HL-60/S4 treated with retinoic acid at 250 ng/mL for 4 days and 3 days (cell line): ENCODE results near the gene ZNF518B.

ENCODE experiments used
- in situ Hi-C: fragments of 300-500 bp; cut with MboI; formaldehyde crosslinking; loops from 2 replicates; pipeline ENCODE4 v1.7.0; 2022; ENCODE audit warnings: low sequenced_read_pairs

ZNF518B gene, protein sequence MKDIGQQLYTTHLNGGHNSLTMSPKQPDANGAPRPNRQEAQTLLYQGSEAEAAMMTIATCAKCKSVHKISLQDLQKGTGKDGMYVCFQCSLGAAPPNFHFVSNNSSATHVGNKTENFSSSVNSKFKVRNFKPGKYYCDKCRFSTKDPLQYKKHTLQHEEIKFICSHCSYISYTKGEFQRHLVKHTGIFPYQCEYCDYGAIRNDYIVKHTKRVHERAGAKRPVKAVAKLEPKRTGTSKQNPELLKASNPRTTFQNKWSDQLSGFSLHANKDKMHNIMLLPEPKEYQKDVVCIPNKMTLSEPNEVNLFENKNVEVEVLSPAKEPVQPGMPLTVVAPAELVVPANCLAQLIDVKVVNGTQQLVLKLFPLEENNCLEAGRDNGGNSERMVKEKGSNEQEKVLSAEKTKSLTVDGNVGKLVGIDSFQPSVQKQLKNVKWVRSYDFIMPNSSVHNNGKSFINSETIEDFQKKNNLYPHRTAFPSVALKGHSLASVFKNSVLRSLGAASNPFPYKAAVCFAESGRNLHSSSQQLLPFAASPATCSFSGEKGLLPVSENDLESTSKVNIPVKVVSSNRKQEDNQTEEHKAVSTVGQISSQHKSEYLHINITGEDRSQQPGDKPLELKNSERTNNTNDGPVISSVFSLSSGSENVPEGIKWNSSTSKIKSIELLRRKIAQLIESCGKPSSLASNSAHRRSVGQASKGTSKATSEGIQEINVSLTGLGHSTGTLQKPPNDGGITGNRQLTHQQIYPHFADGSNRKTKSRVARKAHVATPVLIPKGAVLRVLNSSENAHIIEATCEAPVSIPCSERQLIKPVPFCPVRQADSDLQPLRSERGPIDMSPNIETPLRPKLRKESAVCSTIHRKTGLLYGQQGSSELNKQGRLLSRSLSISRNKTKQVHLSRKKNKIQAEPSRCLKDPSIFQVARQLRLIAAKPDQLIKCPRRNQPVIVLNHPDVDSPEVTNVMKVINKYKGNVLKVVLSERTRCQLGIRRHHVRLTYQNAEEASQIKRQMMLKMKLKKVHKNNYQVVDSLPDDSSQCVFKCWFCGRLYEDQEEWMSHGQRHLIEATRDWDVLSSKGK

DNA sequence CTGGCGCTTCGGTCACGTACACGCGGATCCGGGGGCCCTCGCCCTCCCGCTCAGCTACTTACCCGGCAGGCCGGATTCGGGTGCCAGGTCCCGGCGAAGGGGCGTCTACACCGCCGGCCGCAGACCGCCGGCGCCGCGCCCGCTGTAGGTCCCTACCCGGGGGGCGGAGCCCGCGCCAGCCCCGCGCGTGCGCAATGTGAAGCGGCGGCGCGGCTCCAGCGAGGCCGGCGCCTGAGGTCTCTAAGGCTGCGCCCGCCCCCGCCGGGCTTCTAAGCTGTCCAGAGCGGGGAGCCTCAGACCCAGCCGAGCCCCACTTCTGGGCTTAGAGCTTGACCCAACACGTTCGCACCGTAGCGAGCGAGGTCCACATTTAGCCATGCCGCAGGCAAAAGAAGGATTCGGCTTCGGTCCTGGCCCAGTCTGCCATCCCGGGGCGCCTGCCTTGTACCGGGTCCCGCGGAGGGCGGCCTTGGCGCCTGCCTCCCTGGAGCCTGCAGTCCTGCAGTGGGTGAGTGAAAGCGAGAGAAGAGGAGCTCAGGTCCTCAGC, at the start of gene ZNF518B:
ZNF518B (minus strand) TSS at position 172 of the 547 bp plus-strand sequence. CDS start 11,098 bp downstream, outside the sequence.
- in situ Hi-C loops, result no loop called here

DNA sequence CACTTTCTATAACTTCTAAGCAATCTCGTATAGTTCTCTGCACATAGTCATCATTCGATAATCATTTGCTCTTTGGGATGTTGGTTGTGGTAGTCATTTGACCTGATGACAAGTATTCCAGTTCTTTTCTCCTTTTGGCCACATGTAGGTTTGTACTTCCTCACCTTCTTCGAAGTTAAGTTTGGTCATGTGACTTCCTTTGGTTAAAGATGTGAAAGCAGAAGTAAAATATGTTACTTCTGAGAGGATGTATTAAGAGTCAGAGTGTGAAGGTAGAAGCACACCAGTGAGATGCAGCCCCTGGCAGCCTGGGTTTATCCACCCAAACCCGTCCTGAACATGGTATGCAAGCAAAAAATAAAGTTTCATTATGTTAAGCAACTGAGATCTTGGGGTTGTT, 48.9 kb upstream of the ZNF518B start:
- in situ Hi-C loops, result no loop called here

- in situ Hi-C loops, result no loop called here
Observed at GRCh38 chr4:10504570-10505179, 47.4 kb upstream of the ZNF518B start.

DNA sequence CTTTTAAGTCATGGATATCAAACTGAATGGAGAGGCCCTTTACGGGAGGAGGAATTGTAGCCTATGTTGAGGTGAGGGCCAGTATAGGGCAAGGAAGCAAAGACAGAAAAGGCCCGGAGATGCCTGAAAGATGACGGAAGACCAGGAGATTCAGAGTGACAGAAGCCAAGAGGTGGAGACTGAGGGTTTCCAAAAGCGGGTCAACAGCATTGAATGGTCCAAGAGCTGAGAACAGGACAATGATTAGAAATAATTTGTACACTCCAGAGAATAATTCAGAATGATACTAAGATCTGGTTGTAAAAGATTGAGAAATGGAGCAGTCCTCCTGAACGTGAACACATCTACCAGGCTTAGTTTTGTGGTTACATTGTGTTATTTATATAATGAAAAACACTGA, 45.5 kb upstream of the ZNF518B start:
- in situ Hi-C loops, result no loop called here

DNA sequence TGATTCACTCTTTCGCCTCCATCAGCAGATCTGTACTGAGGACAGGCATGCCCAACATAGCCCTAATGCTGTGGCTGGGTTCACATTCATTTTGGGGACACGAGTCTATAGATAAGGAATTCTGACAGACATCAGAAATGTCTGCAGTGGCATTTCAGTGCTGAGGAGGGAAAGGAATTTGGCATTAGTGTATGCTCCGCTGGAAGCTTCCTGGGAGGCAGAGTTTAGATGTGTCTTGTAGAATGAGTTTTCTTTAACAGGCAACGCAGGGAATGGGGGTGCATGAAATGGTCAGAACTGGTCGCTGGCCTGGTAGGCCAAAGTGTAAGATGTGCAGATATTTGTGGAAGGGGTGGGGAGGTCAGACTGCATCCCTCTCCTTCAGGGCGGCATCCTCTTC, 43.5 kb upstream of the ZNF518B start:
- in situ Hi-C loops, result no loop called here

DNA sequence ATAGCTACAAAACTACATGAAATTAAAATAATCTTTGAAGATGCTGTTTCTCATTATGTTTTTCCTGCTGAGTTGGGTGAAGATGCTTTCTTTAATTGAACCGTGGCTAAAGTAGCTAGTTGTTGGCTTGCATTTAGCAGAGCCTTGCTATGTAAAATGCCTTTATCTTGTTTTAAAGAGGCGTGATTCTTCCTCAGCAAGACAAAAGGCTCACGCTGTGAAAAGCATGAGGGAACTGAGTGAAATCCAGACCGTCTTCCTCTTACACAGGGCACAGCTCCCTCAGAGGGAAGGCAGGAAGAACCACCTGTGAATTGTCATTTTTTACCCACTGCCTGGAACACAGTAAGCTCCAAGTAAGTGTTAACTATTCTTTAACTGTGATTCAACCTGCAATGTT, 39.0 kb upstream of the ZNF518B start:
- in situ Hi-C loops, result no loop called here

- in situ Hi-C loops, result no loop called here
Observed at GRCh38 chr4:10495651-10496050, 38.4 kb upstream of the ZNF518B start.

DNA sequence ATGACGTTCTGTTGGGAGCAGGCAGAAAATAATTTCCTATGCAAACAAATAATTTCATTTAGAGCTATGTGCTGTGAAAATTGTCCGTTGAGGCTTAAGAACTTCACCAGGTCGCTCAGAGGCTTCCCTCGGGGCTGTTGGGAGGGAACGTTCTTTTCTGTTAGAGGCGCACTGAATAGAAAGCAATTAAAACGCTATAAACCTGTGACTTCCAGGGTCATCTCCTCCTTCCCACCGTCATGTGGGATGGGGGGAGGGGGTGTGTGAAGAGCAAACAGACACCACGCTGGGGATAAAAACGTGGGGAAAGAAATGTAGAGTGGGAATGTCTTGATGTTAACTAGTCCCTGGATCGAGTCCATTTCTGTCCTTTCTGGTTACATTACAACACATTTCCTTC, 35.2 kb upstream of the ZNF518B start:
- in situ Hi-C loops, result no loop called here

- in situ Hi-C loops, result no loop called here
Observed at GRCh38 chr4:10491401-10491800, 34.2 kb upstream of the ZNF518B start.

- in situ Hi-C loops, result no loop called here
Observed at GRCh38 chr4:10490996-10491395, 33.8 kb upstream of the ZNF518B start.

DNA sequence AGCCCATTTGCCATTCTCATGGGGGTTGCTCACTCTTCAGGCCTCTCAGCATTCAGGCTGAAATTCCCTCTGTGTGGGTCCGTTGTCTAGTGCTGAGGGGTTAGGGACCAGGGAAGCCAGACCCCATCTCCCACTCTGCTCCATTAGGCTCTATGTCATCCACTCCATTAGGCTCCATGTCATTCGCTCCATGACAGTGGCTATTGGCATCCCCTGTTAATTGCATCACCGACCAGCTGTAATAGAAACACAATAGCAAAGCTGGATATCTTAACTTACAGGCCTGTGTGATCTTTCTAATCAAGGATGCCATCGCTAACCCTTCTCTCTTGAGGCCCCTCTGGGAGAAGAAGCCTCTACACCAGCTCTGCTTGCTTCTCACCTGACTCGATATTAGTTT, 25.7 kb upstream of the ZNF518B start:
- in situ Hi-C loops, result no loop called here

- in situ Hi-C loops, result no loop called here
Observed at GRCh38 chr4:10480616-10481015, 23.4 kb upstream of the ZNF518B start.

DNA sequence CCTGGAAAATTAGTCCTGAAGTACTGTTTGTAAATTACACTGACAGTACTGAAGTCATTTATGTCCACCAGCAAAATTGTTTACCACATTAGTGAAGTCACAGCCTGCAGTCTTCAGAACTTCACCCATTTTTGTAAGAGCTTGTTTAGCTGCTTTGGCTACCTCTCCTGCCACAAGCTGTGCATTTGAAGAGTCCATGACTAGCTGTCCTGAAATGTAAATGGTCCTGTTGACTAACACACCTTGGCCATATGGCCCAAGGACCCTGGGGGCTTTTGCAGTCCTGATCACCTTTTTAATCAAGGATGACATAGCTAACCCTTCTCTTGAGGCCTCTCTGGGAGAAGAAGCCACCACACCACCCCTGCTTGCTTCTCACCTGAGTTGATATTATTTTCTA, 21.4 kb upstream of the ZNF518B start:
- in situ Hi-C loops, result no loop called here

- in situ Hi-C loops, result no loop called here
Observed at GRCh38 chr4:10470505-10470904, 13.3 kb upstream of the ZNF518B start.

DNA sequence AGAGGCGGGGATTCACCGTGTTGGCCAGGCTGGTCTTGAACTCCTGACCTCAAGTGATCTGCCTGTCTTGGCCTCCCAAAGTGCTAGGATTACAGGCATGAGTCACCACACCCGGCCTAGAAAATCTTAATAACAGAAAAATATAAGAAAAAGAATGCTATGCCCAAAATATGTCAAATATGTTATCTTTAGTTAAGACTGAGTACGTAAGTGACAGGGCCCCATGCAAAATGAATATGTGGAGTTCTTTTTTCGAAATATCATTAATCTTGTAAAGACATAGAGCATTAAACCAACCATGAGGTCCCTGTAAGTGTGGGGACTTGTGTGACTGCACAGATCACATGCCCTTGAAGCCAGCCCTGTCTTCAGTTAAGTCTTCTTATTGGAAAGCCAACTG, 8.9 kb upstream of the ZNF518B start:
- in situ Hi-C loops, result no loop called here

DNA sequence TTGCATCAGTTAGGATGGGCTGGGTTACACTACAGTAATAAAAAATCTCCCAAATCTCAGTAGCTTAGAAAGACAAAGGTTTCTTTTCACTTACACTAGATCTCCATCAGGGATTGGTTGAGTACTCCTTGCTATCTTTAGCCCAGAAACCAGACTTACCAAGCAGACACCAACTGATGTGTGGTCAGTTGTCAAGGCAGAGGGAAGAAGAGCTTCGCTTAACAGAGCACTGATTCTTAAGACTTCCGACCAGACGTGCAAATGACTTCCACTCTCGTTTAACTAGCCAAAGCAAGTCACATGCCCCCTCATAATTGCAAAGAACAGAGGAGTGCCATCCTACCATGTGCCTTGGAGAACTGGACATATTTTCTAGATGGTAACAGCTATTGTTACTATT, 5.7 kb upstream of the ZNF518B start:
- in situ Hi-C loops, result no loop called here

- in situ Hi-C loops, result no loop called here
Observed at GRCh38 chr4:10461850-10462400, 4.7 kb upstream of the ZNF518B start.

- in situ Hi-C loops, result no loop called here
Observed at GRCh38 chr4:10461091-10461849, 4.0 kb upstream of the ZNF518B start.

DNA sequence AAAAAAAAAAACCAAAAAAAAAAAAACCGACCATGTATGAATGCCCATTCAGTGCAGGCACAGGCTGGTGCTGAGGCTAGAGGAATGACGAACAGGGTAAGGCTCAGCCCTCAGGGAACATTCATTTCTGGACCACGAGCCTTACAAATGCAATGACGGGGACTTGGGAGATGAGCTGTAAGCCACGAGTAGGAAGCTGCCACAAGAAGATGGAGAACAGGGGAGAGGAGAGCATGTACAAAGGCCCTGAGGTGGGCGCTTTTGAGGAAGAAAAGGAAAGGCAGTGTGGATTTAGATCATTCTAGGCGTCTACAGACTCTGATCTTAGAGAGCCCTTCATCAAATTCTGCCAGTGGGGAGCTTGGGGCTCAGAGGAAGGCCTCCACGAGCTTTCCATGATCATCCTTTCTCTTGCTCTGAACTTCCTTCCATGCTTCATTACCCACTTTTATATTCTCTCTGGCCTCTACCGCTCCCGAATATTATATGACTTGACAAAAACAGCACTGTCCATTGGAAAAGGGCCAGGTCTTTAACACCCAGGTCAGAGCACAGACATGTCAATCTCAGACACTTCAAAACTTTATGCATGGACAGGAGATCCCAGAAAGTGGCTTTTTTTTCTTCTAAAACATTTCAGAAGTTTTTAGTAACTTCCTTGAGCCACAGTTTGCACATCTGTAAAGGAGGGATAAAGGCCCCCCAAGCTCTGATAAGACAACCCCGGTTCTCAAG, 3.3 kb upstream of the ZNF518B start:
- in situ Hi-C loops, result no loop called here
